ENCODE measurements around the gene CIZ1.

- TF ChIP-seq TAF1 (IDR thresholded peaks at IDR 0.05; ENCODE audit: borderline replicate concordance, insufficient read depth, low read length) (no peak), POLR2AphosphoS5 (IDR thresholded peaks at IDR 0.05; ENCODE audit: low read depth, low read length) (no peak), REST (IDR thresholded peaks at IDR 0.05; ENCODE audit: insufficient read depth in 1 of 2, low read depth in 2 of 2, low read length in 2 of 2) (peak; percentile 37 to 82; a peak in 2 of 4 replicates)
Observed at GRCh38 chr9:128218518-128219389, 27.4 kb upstream of the CIZ1 start.

Measured in PFSK-1 (cell line).